HuH-7 (cell line): Measurements from ENCODE around the gene SLC16A6.
"Not testable (repeated sequence)": the region's sequence is repeated elsewhere in the genome, so short reads cannot be mapped to it uniquely, and the experiment has no call there.

Experiments
- DNase-seq: peaks from one replicate; pipeline ENCODE4 v3.0.0; 2011; ENCODE audit warnings: low spot score

SLC16A6 gene

DNA sequence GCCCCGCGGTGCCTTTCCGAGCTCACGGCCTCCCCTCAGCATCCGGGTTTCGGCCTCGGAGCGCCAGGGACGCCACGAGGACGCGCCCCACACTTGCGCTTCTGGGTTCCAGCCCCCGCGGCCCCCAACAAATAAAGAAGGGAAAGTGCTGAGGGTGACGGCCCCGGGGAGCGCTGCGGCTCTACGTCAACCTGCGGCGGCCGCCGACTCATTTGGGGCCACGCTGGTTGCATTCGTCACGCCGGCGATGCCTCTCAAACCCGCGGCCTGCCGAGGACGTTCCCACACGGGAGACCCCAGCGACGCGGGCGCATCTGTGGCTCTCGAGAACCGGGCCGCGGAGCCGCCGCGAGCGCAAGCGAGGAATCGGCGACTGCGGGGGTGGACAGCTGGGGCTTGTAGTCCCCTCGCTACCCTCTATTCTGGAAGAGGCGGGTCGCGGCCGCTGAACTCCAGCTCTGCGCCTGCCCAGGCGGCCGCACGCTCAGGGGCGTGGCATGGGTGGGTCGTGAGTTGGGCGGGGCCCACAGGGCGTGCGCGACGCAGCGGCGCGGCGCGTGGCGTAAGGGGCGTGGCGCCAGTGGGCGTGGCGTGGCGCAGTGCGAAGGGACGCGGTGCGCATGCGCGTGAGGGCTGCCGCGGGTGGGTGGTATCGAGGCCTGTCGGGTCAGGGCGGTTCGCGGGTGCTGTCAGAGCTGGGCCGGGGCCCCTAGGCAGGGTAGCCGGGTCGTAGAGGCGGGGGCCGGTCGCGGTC is 43.3 kb downstream of the SLC16A6 start, which contains the start of gene AMZ2:
Gene AMZ2, plus strand, starts transcription at position 599 of the 754 bp plus-strand sequence. CDS start 2,145 bp downstream, outside the sequence.
- peak; percentile 92 for DNase-seq

GRCh38 chr17:68246271-68247028 is 44.5 kb downstream of the SLC16A6 start:
- DNase-seq: no peak

DNA sequence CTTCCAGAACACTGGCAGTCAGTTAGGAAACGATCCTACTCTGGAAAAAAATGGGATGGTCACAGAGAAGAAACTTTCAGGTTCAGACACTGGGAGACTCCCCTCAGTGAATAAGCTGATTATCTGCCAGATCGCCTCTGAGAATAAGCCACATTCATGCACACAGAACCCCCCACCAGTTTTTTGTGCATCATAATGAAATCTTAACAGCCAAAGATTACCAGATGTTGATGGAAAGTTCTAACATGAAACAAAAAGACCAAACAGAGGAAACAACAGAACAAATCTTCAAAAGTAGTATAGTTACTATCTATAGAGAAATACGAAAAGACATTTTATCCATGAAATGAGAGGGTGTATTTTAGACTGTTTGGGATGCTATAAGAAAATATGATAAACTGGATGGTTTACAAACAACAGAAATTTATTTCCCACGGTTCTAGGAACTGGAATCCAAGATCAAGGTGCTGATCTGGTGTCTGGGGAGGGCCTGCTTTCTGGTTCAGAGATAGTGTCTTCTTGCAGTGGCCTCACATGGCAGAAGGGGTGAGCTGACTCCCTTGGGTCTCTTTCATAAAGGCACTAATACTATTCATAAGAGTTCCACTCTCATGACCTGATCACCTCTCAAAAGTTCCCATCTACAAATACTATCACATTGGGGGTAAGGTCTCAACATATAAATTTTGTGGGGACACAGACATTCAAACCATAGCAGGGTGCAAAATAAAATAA is 51.1 kb downstream of the SLC16A6 start:
- DNase-seq: no peak

GRCh38 chr17:68238871-68239253 is 52.1 kb downstream of the SLC16A6 start:
- DNase-seq: no peak

DNA sequence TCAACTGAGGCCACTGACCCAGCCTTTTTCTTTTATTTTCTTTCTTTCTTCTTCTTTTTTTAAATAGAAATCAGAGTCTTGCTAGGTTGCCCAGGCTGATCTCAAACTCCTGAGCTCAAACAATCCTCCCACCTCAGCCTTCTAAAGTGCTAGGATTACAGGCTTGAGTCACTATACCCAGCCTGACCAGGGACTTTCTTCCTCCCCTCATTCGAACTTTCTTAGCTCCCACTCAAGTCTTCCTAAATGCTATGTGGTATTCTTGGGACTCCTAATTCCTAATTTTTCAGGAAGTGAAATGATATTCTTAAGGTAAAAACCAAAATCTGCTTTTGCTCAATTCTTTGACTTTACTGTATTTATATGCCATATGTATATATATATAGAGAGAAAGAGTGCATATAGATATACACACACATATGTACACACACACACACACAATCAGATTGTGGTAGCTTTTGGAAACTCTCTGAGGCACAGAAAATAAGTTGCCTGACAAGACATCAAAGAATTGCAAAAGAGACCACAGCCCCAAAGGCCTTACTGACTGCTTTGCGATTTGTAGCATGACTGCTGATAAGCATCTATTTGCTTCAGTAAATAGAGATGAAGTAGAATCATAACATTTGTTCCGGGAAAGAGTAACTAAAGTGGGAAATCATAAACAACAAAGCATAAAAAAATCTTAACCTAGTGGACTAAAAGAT is 52.6 kb downstream of the SLC16A6 start:
- no peak for DNase-seq

DNA sequence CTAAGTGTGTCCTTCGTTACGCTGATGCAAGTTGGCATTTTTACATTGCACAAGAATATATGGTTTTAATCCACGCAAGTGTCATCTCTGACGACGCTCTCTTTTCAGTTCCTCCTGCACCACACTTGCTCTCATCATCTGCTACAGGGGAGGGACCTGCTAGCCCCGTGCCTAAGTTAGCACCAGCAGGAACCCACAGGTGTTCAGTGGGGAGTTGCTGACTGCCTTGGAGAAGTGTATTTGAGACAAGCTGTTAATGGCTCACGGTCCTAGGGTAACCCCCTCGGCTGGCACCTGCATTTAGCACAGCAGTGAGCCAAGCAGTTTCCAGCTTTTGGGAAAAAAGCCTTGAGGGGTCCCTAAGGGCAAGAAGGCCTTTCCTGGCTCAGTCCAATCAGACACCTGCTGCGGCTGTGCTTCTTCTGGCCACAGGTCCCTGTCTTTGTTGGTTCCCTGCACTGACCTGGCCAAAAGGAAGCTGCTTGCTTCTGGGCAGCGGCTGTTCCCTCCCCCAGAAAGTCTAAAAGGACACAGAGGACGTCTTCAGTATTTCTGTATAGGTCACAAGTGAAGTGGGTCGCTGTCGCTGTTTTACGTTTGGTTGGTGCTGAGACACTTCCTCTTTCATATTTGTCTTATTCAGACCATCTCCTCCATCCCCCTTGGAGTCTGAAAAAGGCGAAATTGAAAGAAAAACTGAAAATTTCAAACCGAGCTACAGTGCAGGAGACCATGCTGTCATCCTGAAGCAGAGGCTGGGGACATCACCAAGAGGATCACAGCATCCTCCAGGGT is 53.4 kb downstream of the SLC16A6 start:
- DNase-seq: not testable (repeated sequence)

GRCh38 chr17:68235336-68235791 is 55.6 kb downstream of the SLC16A6 start:
- not testable (repeated sequence) for DNase-seq

DNA sequence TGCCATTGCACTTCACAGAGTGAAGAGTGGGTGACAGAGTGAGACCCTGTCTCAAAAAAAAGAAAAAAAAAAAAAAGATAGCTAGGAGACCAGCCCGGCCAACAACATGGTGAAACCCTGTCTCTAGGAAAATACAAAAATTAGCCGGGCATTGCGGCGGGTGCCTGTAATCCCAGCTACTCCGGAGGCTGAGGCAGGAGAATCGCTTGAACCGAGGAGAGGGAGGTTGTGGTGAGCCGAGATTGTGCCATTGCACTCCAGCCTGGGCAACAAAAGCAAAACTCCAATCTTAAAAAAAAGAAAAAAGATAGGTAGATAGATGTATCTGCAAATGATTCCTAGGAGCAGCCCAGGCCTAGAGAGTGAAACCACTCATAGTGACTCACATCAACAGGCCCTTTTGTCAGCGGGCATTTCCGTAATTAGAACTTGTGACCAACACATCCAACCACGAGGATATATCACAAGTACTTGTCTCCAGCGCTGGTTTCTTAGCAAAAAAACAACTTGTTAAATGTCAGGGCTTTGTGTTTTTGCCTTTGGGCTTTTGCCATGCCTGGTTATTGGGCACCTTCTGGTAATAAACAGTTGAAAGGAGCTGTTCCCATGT is 56.1 kb downstream of the SLC16A6 start:
- not testable (repeated sequence) for DNase-seq

DNA sequence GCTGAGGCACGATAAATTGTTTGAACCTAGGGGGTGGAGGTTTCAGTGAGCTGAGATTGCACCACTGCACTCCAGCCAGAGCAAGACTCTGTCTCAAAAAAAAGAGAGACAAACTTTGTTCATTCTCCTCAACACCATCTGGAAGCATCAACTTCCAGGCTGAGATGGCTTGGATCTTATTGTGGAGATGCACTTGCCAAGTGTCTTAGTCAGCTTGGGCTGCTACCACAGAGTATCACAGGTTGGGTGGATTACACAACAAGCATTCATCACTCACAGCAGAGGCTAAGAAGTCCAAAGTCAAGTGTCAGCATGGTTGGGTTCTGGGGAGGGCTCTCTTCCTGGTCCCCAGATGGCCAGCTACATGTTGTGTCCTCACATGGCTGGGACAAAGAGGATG is 58.2 kb downstream of the SLC16A6 start:
- not testable (repeated sequence) for DNase-seq

- DNase-seq: no peak
Measured at GRCh38 chr17:68231541-68231940, 59.4 kb downstream of the SLC16A6 start.

GRCh38 chr17:68231131-68231530 is 59.8 kb downstream of the SLC16A6 start:
- DNase-seq: not testable (repeated sequence)

DNA sequence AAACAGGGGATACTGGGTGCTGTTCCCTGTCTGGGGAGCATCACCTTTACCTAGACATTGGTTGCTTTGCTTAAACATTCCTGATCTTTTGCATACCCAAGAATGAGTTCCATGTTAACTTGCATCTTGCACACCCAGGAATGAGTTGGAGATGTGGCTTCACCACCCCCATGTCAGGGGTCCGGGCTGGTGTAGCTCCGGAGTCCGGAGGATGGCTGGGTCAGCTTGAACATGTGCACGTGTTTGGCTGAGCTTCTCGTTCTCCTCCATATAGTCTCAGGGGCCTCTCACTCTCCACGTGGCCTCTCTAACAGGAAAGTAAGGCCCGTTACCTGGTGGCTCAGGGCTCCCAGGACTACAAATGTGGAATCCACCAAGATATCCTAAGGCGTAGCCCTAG is 61.3 kb downstream of the SLC16A6 start:
- no peak for DNase-seq

DNA sequence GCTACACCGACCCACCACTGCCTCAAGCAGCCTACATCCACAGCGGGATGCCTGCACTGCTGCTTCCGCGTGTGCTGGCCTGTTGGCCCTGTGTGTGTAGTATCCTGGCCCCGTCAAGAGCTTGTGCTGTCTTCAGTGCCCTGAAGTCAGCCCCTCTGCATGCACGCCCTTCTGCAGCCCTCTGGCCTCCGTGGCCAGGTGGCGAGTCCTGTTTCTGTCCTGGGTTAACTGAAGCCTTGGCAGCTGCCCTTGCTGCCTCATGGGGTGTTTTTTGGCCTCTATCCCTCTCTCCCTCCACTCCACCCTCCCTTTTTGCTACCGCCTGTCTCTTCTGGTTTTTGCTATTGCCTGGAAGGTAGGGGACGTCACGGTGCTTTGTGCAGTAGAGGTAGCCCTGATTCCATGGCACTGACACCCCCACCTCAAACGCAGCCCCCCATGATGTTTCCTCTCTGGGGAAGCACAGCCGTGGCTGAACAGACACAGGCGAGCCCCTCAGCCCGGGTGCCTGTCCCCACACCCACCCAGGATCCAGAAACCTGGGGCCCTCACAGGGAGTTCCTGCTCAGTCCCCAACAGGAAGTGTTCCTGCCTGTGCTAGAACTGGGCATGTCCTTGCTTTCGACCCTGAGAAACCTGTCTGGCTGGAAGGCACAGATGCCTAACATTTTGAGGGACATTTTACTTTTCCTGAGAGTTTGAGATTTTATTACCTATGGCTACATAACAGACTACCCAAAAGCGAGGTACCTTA is 61.9 kb downstream of the SLC16A6 start:
- no peak for DNase-seq

DNA sequence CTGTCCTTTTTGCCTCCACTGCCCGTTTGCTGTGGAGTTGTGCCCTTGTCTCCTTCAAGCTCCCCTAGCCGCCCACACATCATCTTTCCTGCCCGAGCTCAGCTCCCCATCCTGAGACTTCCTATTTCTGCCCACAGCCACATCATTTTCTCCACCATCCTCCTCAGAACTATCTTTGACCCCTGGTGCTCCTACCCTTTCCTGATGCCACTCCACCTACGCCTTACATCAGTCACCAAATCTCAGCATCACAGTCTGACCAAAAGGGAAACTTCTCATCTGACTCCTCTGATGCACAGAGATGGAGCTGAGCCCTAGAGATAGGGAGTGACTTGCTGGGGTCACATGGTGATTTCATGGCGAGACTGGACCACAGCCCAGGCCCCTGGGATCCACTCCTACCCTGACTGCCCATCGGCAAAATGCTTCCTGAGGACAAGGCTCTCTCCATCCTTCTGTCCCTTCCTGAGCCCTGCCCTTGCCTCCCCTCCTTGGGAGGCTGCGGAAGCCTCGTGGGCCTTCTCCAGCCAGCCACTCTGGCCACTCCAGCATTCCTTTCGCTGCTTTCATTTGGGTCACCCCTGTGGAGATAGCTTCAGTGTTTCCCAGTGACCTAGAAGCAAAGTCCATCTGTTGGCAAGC is 62.8 kb downstream of the SLC16A6 start:
- DNase-seq: not testable (repeated sequence)

DNA sequence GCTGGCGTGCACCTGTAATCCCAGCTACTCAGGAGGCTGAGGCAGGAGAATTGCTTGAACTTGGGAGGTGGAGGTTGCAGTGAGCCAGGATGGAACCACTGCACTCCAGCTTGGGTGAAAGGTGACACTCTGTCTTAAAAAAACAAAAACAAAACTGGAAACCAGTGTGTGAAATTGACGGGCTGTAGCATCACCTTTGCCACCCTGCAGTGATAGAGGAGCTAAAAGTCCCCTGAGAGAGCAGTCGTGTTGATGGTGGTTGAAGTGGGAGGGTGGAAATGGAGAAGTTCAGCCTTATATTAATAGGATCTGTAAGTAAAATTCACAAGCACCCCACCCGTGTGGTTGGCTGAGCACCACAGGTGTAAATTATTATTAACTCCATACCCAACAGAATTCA is 65.9 kb downstream of the SLC16A6 start:
- not testable (repeated sequence) for DNase-seq

- no peak for DNase-seq
Measured at GRCh38 chr17:68222606-68223005, 68.3 kb downstream of the SLC16A6 start.

DNA sequence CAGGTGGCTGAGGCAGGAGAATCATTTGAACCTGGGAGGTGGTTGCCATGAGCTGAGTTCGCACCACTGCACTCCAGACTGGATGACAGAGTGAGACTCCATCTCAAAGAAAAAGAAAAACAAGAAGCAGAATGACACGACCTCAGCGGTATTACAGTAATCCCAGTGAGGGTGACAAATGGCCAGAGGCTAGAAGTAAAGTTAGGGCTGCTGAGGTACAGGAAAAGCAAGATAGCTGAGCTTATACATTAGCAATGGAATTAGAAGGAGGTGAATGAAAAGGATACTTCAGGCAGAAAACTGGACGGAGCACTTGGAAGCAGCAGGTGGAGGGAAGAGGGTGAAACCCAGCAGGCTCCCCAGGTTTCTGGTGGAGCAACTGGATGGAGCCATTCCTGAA is 69.1 kb downstream of the SLC16A6 start:
- DNase-seq: no peak

GRCh38 chr17:68220786-68221185 is 70.1 kb downstream of the SLC16A6 start:
- not testable (repeated sequence) for DNase-seq

GRCh38 chr17:68220186-68220585 is 70.7 kb downstream of the SLC16A6 start:
- DNase-seq: not testable (repeated sequence)
